NB4 (cell line): ENCODE data around the gene PLEKHA6.

ENCODE experiments used
- DNase-seq: peaks from one replicate; pipeline ENCODE4 v3.0.0; 2010; ENCODE audit warnings: low read depth
- H3K4me3 ChIP-seq: one replicate; pipeline ENCODE4 v1.5.1; 2011; ENCODE audit warnings: mild to moderate bottlenecking, low read depth, low read length, moderate library complexity
- CTCF ChIP-seq: IDR thresholded peaks from one replicate; pipeline ENCODE4 v1.5.1; 2012; ENCODE audit warnings: low read depth, low read length
- MAX ChIP-seq: IDR thresholded peaks from 2 replicates; pipeline ENCODE4 v1.6.1; 2011; ENCODE audit warnings: low read depth, low read length
- MYC ChIP-seq: IDR thresholded peaks from 2 replicates; pipeline ENCODE4 v1.6.1; 2011; ENCODE audit warnings: low read depth, low read length
- POLR2A ChIP-seq: IDR thresholded peaks from 2 replicates; pipeline ENCODE4 v1.6.1; 2011; ENCODE audit warnings: mild to moderate bottlenecking; ENCODE audit not compliant: insufficient read length; ENCODE audit errors: extremely low read depth

The PLEKHA6 gene

GRCh38 chr1:204294357-204294756 is 65.4 kb downstream of the PLEKHA6 start:
- no peak for DNase-seq

GRCh38 chr1:204293605-204294337 is 66.0 kb downstream of the PLEKHA6 start:
- DNase-seq, result no peak
- H3K4me3 ChIP-seq, result no peak overlapping the region
- TF ChIP-seq MYC (no peak), MAX (no peak), CTCF (no peak), POLR2A (no peak)

More at GRCh38 chr1:204294357-204294756, 65.4 kb downstream of the PLEKHA6 start:
- H3K4me3 ChIP-seq, result no peak overlapping the region
- TF ChIP-seq MYC, result no peak
- no peak for TF ChIP-seq CTCF
- TF ChIP-seq POLR2A, result no peak
- TF ChIP-seq MAX, result no peak

GRCh38 chr1:204292740-204293139 is 67.0 kb downstream of the PLEKHA6 start:
- no peak overlapping the region for H3K4me3 ChIP-seq
- DNase-seq, result no peak
- TF ChIP-seq POLR2A, result no peak
- no peak for TF ChIP-seq MAX
- TF ChIP-seq MYC, result no peak

GRCh38 chr1:204289280-204289679 is 70.4 kb downstream of the PLEKHA6 start:
- no peak overlapping the region for H3K4me3 ChIP-seq
- no peak for DNase-seq
- TF ChIP-seq POLR2A (no peak), CTCF (no peak), MAX (no peak), MYC (no peak)

- no peak for DNase-seq
- H3K4me3 ChIP-seq, result no peak overlapping the region
- TF ChIP-seq CTCF, result no peak
- TF ChIP-seq POLR2A, result no peak
- TF ChIP-seq MAX, result no peak
- no peak for TF ChIP-seq MYC
Measured at GRCh38 chr1:204288021-204288588, 71.6 kb downstream of the PLEKHA6 start.

- peak; percentile 30 for DNase-seq
- no peak overlapping the region for H3K4me3 ChIP-seq
- TF ChIP-seq MYC (no peak), MAX (no peak), POLR2A (no peak)
Measured at GRCh38 chr1:204287466-204287891, 72.2 kb downstream of the PLEKHA6 start.
